Astrocyte of the cerebellum (primary cell): ENCODE data around the gene TAF6L.
A peak's percentile ranks its signal among the peaks of the same experiment; 100 is the strongest.

Experiments used
- DNase-seq: peaks from one replicate; pipeline ENCODE4 v3.0.0-alpha.2; 2011; ENCODE audit warnings: low read depth
- H3K4me3 ChIP-seq: 2 replicates; pipeline ENCODE4 v1.5.1; 2011; ENCODE audit warnings: mild to moderate bottlenecking, low read depth, low read length, moderate library complexity
- in situ Hi-C: cut with HindIII; loops from 2 replicates; pipeline ENCODE4 v1.10.0; 2017; ENCODE audit warnings: low sequenced_read_pairs
- TF ChIP-seq, protein P1 (sequence below): IDR thresholded peaks from 2 replicates; pipeline ENCODE4 v1.5.1; 2012; ENCODE audit warnings: low read length, low read depth, moderate library complexity, mild to moderate bottlenecking; ENCODE audit errors: missing control alignments

Gene TAF6L

DNA sequence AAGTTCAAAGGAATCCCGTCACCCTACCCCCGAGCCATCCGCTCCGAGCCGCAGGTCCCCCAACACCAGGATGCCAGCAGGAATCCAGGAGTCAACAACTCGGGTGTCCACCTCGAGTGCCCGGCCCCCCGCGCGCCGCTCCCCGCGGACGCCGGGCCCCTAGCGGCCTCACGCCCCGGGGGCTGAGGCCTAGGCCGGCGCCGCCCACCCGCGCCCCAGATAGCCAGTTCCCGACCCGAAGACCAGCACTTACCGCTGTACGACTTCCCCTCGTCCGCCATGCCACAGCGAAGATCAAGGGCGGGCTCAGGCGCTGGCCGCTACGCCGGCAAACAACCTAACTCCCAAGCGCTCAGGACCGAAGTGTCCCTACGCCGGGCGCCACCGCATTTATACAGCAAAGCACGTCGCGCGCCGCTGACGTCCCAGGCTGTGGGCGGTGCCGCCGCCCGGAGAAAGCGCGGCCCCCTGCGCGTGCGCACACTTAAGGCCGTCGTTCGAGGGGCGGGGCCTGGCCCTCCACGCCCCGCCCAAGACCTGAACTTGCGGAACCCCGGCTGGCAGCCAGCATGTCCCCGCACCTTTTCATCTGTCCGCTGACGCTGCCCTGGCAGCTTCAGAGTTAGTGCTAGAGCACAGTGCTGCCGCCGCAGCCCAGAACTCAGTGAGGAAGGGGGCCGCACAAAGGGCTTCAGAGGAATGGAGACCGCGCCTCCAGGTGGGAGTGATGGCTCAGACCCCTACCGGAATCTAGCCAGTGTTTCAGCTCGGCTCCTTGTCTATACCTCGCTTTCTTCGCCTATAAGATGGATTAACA, 34.1 kb downstream of the TAF6L start, which contains the start of gene NXF1:
NXF1 (minus strand) TSS at position 365 of the 817 bp plus-strand sequence; CDS start at position 281, 84 bp downstream.
- in situ Hi-C loops = no loop called here
- TF ChIP-seq, protein P1, sequence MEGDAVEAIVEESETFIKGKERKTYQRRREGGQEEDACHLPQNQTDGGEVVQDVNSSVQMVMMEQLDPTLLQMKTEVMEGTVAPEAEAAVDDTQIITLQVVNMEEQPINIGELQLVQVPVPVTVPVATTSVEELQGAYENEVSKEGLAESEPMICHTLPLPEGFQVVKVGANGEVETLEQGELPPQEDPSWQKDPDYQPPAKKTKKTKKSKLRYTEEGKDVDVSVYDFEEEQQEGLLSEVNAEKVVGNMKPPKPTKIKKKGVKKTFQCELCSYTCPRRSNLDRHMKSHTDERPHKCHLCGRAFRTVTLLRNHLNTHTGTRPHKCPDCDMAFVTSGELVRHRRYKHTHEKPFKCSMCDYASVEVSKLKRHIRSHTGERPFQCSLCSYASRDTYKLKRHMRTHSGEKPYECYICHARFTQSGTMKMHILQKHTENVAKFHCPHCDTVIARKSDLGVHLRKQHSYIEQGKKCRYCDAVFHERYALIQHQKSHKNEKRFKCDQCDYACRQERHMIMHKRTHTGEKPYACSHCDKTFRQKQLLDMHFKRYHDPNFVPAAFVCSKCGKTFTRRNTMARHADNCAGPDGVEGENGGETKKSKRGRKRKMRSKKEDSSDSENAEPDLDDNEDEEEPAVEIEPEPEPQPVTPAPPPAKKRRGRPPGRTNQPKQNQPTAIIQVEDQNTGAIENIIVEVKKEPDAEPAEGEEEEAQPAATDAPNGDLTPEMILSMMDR = peak; percentile 26
- peak within 1 kb of the TSS; percentile 64 for H3K4me3 ChIP-seq
- peak; percentile 83 for DNase-seq

DNA sequence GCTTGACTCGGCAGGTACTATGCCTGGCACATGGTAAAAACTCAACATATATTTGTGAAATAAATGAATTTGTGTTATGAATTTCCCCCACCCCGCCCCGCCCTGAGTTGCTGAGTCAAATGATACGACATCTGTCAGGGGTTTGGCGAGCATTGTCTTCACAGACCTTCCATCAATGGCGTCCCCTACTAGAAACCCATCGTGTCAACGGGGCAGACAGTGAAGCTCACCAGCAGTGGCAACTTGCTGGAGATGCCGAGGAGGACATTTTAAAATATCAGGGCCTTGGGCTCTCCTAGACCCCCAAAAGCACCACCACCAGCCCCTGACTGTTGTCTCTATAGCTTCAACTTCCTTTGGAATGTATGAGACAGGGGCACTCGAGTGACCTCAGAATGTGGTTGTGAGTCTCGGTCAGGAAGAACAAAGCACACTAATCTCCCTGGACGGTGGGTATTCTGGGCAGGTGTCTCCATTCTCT, 34.8 kb downstream of the TAF6L start:
- DNase-seq = no peak
- TF ChIP-seq, protein P1 = no peak
- in situ Hi-C loops = no loop called here
- peak overlapping the region; percentile 64 for H3K4me3 ChIP-seq

DNA sequence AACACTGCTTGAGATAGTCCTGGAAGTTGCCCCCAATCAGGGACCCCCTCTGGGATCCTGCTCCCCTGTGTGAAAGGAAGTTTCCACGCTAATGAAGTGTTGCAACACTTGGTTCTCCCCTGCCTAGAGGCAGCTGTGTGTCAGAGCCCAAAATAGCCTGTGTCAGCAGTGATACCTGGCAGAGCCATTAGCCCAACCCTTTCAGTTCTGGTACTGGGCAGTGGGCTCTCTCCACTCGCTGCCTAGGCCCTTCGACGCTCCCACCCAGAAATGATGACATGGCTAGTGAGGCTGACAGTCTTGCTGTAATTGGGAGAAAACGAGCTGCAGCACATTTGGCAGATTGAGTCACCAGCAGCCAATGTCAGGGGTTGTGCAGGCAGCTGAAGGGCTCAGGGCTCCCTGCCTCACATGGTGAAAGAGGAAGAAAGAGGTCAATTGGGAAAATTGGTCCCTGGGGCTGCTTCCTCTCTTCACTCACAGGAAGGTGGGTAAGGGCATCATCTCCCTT, 35.5 kb downstream of the TAF6L start:
- DNase-seq = no peak
- H3K4me3 ChIP-seq = peak overlapping the region; percentile 64
- TF ChIP-seq, protein P1 = no peak
- in situ Hi-C loops = no loop called here

DNA sequence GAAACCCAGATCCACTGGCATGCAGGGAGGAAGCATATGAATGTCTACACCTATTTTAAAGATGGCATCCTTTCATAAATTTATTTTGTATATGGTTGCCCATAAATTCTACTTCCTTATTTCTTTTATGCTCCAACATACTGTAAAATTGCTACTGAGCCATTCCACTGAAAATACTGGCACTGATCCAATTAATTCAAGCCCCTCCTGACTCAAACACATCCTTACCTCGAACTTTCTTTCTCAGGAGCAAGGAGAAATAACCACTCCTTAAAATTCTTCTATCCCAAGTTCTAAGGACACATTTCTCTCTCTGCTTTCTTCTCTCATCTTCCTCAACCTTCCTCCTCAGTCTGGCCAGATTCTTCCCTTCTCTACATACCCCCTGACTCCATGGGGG, 39.6 kb downstream of the TAF6L start:
- TF ChIP-seq, protein P1 = no peak
- no peak overlapping the region for H3K4me3 ChIP-seq
- in situ Hi-C loops = no loop called here
- DNase-seq = no peak

DNA sequence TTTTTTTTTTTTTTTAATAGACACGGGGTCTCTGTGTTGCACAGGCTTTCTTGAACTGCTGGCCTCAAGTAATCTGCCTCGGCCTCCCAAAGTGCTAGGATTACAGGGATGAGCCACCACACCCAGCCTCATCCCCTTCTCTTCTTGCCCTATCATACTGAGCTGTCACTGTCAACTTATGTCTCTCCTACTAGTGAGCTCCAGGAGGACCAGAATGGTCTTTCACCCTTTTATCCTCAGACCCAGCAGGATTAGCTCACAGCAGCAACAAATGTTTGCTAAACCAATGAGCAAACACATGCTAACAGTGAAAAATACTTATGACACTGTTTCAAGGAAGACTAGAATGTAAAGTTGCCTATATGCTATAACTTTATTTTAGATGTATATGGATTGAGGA, 40.5 kb downstream of the TAF6L start:
- DNase-seq = no peak
- no peak overlapping the region for H3K4me3 ChIP-seq
- TF ChIP-seq, protein P1 = no peak
- in situ Hi-C loops = no loop called here

DNA sequence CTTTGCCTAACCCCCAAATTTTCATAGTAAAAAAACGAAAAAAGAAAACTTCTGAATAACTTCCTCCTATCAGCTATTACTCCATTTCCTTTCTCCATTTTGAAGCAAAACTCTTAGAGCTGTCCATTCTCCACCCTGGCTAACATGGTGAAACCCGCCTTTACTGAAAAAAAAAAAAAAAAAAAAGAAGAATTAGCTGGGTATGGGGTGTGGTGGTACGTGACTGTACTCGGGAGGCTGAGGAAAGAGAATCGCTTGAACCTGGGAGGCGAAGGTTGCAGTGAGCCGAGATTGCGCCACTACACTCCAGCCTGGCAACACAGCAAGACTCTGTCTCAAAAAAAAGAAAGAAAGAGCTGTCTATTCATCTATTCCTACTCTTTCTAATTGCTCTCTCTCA, 45.4 kb downstream of the TAF6L start:
- in situ Hi-C loops = no loop called here
- TF ChIP-seq, protein P1 = no peak
- H3K4me3 ChIP-seq = no peak overlapping the region
- no peak for DNase-seq
